Thyroid gland (tissue), 4 donors: Measurements from ENCODE around the gene TBC1D5.

Experiments
- POLR2A ChIP-seq, 2 donors: fragments of 450-650 bp; IDR thresholded peaks; one replicate each; pipeline ENCODE4 v1.6.1; 2017; ENCODE audit warnings: antibody characterized with exemption in 2 of 2, mild to moderate bottlenecking in 2 of 2, moderate library complexity in 1 of 2
- TF ChIP-seq, protein P1 (sequence below), 6 experiments: fragments of 200-600 bp in 3 of 6; fragments of 450-650 bp in 3 of 6; sonication (generic) in 3 of 6; IDR thresholded peaks; one replicate each; pipeline ENCODE4 v1.5.1; 2016 to 2019; ENCODE audit warnings: antibody characterized with exemption in 6 of 6, mild to moderate bottlenecking in 2 of 6, inconsistent platforms in 1 of 6, moderate library complexity in 1 of 6

- TF ChIP-seq, protein P1, sequence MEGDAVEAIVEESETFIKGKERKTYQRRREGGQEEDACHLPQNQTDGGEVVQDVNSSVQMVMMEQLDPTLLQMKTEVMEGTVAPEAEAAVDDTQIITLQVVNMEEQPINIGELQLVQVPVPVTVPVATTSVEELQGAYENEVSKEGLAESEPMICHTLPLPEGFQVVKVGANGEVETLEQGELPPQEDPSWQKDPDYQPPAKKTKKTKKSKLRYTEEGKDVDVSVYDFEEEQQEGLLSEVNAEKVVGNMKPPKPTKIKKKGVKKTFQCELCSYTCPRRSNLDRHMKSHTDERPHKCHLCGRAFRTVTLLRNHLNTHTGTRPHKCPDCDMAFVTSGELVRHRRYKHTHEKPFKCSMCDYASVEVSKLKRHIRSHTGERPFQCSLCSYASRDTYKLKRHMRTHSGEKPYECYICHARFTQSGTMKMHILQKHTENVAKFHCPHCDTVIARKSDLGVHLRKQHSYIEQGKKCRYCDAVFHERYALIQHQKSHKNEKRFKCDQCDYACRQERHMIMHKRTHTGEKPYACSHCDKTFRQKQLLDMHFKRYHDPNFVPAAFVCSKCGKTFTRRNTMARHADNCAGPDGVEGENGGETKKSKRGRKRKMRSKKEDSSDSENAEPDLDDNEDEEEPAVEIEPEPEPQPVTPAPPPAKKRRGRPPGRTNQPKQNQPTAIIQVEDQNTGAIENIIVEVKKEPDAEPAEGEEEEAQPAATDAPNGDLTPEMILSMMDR (IDR thresholded peaks at IDR 0.05) = no peak
- TF ChIP-seq POLR2A (IDR thresholded peaks at IDR 0.05) = no peak
These were observed 149.5 kb downstream of the TBC1D5 start for GRCh38 chr3:17592956-17593355.
